UCSD-AML1 (cell line): ENCODE results near the gene CSF1R.
A peak's percentile ranks its signal among the peaks of the same experiment; 100 is the strongest.
"Not testable (repeated sequence)": the region's sequence is repeated elsewhere in the genome, so short reads cannot be mapped to it uniquely, and the experiment has no call there.

Experiments used
- DNase-seq: peaks from one replicate; lab custom pipeline; 2025; ENCODE audit not compliant: unreplicated experiment; lab: John Stamatoyannopoulos, UW

Gene CSF1R

DNA sequence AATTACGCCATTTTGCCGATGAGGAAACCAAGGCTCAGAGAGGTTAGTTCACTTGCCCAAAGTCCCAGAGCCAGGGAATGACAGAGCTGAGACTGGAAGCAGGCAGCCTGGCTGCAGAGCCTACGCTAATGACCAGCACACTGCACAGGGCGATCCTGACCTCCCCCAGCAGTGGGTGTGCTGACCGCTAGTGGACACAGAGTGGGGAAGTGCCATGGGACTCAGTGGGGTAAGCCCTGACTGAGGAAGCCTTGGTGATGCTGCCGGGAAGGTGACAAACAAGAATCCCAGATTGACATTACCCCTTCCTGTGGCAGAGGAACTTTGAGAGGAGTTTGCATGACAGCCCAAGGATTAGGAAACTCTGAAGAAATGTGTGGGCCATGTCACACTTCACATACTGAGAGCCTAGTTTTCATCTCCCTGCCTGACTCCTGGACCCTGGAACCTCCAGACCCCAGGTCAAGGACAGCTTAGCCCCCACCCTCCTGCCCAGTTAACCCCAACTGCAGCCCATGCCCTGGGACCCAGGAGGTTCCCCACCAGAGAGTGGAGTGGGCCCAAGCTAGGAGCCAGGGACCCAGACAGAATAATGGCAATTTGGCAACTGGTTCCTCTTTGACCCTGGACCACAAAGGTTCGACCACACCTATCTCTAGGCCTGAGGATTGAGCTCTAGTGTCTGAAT lies 19.7 kb upstream of the CSF1R start:
- DNase-seq, result no peak

- DNase-seq, result no peak
These were observed 18.2 kb upstream of the CSF1R start for GRCh38 chr5:150104550-150104870.

DNA sequence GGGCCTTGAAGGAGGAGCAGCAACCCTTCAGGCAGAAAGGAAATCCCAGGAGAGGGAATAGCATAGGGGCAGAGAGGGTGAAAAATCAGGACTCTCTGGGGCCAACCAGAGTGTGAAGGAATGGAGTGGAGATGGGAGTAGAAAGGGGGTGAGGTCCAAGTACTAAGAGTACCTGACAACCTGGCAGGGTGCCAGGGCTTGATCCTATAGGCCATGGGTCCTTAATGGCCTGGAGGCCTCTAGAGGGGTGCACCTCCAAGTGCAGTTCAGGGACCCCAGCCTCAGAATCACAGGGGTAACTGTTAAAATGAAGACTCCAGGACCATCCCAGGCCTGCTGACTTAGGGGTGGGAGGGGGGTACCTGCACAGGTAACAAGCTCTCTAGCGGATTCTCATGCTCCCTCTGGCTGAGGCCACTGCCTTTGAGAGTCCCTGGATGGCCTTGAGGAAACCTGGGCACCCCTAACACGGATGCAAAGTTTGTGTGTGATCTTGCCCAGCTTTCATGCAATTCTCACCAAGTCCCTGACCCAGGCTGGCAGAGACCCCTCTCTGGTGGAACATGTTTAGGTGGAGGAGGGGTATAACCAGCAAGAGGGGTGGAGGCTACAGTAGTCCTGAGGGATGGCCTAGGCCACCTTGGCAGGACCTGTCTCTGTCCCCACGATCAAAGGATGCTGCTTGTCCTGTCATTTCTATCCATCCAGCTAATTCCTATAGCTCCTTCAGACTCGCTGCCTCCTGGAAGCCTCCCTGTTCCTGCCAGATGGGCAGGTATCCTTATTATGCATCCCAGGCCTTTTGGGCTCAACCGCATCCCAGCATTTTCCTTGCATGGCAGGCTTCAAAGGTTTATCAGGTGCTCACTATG lies 17.6 kb upstream of the CSF1R start:
- DNase-seq, result no peak

DNA sequence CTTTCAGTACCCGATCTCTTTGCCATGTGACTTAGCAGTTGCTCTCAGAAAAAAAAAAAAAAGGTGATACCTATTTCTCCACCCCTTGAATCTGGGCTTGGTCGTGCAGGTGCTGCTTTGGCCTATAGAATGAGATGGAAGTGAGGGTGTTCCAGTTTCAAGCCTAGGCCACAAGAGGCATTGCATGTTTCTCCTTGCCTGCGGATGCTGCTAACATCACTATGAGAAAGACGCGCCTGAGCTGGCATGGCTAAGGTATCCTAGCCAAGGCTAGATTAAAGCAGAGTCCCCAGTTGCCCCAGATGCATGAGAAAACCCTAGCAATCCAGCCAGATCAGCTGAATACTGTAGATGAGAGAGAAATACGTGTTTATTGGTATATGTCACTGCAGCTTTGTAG lies 14.7 kb upstream of the CSF1R start:
- no peak for DNase-seq

- no peak for DNase-seq
These were observed 10.8 kb upstream of the CSF1R start for GRCh38 chr5:150097152-150097551.

GRCh38 chr5:150092159-150092787 lies 5.9 kb upstream of the CSF1R start:
- no peak for DNase-seq

GRCh38 chr5:150085191-150085912 lies 1.0 kb downstream of the CSF1R start:
- DNase-seq, result no peak

DNA sequence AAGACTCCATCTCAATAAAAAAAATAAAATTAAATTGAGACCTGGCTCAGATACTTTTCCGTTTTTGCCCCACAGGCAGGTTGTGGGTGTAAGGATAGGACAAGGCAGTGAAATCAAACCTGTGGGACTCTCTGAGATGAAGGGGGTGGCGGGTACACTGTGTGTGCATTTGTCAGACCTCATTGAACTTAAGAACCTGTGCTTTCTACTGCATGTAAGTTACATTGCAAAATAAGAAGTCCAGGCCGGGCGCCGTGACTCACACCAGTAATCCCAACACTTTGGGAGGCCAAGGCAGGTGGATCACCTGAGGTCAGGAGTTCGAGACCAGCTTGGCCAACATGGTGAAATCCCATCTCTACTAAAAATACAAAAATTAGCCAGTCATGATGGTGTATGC lies 1.6 kb downstream of the CSF1R start:
- DNase-seq, result not testable (repeated sequence)

DNA sequence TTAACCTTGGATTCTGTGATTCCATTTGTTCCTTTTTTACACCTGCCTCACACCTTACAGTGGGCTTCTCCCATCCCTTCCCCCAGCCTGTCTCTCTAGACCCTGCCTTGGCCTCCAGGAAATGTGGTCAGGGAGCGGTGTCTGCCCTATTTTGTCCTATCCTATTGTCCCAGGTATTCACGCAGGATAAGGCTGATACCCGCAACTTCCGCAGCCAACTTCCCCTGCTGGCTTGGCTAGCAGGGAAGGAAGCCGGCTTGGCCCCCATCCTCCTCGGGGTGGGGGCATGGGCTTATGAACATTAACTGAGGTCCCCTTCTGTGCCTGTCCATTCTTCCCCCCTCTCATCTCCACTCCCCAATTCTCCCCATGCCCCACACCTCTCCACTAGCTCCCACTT lies 3.5 kb downstream of the CSF1R start:
- DNase-seq, result peak; percentile 75

- DNase-seq, result peak; percentile 60
These were observed 4.0 kb downstream of the CSF1R start for GRCh38 chr5:150082374-150082773.

DNA sequence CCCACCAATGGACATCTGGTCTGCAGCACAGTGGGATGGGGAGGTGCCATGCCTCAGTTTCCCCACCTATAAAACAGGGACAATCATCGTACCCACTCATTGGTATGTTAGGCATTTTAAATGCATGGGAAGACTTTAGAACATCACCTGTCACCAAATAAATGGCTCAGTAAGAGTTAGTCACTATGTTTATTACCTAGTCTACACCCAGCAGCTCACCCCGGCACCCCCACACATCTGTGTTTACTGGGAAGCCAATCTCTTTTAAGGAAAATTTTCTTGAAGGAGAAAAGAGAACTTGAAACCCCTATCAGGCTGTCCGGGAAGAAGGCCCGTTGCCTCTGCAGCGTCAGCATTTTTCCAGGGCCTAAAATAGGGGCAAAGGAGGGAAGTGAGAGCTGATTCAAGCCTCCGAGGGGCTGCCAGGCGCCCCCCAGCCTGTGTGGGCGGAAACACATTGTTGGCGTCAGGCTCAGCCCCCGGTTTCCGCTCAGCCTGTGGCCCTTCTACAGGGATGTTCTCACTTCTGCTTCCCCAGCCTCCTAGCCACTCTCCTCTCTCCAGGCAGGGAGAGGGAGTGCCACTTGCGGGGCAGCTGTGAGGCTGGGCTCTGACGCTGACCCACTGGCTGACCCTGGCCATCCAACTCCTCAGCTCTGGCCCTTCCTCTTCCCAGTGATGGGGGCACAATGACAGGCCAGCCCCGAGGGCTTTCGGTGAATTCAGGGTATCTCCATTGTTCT lies 4.6 kb downstream of the CSF1R start:
- DNase-seq, result peak; percentile 93

DNA sequence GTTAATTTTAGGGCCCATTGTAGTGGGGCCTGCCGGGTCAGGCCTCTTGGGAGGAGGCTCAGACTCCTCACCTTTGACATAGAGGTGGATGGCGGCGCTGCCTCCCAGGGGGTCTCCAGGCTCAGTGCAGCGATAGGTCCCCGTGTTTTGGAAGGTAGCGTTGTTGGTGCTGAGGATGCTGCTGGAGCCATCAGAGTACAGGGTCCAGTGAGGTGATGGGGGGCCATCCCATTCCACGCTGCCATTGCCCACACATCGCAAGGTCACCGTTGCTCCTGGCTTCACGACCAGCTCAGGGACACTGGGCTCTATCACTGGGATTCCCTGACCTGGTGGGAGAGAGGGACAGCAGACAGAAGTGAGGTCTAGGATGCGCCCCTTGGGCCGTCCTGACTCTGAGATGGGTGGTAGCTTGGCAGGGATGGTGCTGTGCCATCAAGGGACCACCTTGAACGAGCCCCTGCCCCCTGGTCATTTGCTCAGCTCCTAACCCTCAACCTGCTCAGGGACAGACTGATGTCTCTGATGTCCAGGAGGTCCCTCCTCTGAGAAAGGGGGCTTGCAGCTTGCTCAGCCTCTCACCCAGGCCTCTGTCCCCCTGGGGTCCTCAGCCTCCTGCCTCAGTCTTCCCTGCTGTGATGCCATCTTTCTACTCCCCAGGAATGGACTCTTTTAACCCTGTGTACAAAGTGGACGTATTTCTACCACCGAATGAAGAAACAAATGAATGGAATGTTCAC lies 5.5 kb downstream of the CSF1R start:
- no peak for DNase-seq

GRCh38 chr5:150079909-150080461 lies 6.4 kb downstream of the CSF1R start:
- no peak for DNase-seq

DNA sequence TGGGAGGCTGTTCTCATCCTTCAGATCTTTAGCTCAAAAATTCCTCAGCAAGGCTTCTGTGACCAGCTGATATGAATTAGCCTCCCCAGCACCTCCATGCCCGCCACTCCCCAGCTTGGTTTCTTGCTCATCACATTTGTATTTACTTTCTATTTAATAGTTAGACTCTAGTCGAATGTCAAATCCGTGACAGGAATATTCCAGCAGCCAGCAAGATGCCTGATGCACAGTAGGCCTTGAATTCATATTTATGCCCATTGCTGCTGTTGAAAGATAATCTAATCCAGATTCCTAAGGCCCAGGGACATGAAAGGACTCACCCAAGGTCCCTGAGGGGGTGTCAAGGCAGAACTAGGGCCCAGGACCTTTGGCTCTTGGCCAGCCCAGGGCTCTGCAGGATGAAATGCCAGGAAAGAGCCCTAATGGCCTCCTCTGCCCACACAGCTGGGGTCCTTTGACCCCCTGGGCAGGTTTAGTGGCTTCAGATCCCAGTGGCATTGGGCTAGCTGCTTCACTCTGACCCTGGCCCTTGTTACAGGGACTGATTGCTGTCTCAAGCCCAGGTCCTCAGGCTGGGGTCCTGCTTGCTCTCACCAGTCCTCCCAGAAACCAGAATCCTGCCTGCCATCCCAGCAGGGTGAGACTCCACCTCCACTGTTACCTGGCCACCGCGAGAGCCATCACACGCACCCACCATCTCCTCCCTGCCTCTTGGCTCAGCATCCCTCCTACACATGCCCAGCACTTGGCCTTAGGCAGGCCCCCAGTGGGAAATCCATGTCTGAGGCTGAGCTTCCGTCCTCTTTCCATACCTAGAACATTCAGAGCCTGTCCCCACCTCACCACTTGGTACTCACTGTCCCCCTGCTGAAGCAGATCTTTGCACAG lies 7.3 kb downstream of the CSF1R start:
- DNase-seq, result no peak

DNA sequence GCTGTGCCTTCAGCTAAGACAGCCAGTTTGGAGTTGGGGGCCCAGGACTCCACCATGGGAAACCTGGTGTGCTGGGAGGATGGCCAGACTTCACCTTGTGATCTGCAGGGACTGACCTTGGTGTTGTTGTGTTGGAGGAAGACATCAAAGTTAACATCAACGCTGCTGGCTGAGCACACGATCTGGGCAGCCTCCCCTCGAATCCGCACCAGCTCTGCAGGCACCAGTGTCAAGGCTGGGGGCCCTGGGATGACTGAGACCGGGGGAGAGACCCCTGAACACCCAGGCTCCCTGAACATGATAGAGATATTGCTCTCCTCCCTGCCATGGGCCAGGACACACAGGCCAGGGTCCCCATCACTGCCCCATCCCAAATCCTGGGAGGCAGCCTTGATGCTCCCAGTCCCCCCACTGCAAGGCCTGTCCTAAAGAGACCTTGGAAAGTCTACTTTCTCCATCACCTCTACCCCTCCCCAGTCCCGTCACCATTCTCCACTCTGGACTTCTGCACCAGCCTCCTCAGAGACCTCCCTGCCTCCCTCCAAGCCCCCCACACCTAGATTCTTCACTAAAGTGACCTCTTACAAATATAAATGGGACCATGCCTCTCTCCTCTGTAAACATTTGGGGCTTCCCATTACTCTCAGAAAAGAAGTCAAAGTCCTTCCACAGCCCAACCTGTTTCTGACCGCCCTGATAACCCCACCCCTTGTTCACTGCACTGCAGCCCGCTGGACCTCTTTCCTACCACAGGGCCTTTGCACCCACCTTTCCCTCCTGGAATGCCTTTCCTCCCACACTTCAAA lies 8.2 kb downstream of the CSF1R start:
- DNase-seq, result no peak

DNA sequence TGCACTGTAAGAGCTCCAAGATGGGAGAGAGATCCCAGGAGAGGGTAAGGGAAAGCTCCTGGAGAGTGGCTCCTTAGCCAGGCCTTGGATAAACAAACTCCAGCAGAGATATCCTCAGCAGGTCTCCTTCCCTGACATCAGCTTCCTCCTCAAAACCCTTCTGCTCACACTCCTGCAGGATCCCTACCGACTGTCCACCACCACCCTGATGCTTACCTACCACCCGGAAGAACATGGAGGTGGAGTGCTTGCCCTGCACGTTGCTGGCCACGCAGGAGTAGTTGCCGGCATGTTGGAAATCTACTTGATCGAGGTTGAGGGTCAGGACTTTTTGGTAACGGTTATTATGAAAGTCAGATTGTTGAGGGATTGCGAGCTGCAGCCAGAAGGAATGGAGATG lies 9.3 kb downstream of the CSF1R start:
- DNase-seq, result no peak

- DNase-seq, result no peak
These were observed 10.5 kb downstream of the CSF1R start for GRCh38 chr5:150075806-150076205.

GRCh38 chr5:150075233-150075632 lies 11.1 kb downstream of the CSF1R start:
- no peak for DNase-seq
